GM23338 (cell line): ENCODE data around the gene UBAC1. TPM values are rescaled to one million over a fixed set of nuclear protein-coding genes. Genes with fewer than 3 reads are reported as not detected.
A peak's percentile ranks its signal among the peaks of the same experiment; 100 is the strongest.

Source experiments
- ATAC-seq: fragments of 200-7000 bp; cut with Tn5 transposase; 3 replicates; pipeline ENCODE4 v1.9.1; 2020
- DNase-seq: peaks from one replicate; pipeline ENCODE4 v3.0.0-alpha.2; 2015; ENCODE audit warnings: low spot score
- H2AFZ ChIP-seq: fragments of 200-600 bp; sonication (generic); 2 replicates; pipeline ENCODE4 v1.8.0; 2016; ENCODE audit warnings: antibody characterized with exemption, mild to moderate bottlenecking, moderate library complexity
- H3F3A ChIP-seq: fragments of 200-600 bp; sonication (generic); replicated peaks from 2 replicates; pipeline ENCODE4 v1.8.0; 2017; ENCODE audit warnings: antibody characterized with exemption, mixed run types, low read depth
- H3K27ac ChIP-seq: fragments of 200-600 bp; sonication (generic); 2 replicates; pipeline ENCODE4 v1.6.1; 2016; ENCODE audit warnings: low read depth
- H3K27me3 ChIP-seq: fragments of 200-600 bp; sonication (generic); 2 replicates; pipeline ENCODE4 v1.8.0; 2016; ENCODE audit warnings: mild to moderate bottlenecking, mixed run types, moderate library complexity; ENCODE audit not compliant: insufficient read depth
- H3K36me3 ChIP-seq: fragments of 200-600 bp; sonication (generic); 2 replicates; pipeline ENCODE4 v1.8.0; 2016; ENCODE audit warnings: mild to moderate bottlenecking; ENCODE audit not compliant: insufficient read depth
- H3K4me1 ChIP-seq: fragments of 200-600 bp; sonication (generic); 2 replicates; pipeline ENCODE4 v1.8.0; 2016; ENCODE audit warnings: mild to moderate bottlenecking, moderate library complexity; ENCODE audit not compliant: insufficient read depth
- H3K4me2 ChIP-seq: fragments of 200-600 bp; sonication (generic); 2 replicates; pipeline ENCODE4 v1.7.1; 2017; ENCODE audit warnings: mixed run types
- H3K4me3 ChIP-seq: fragments of 200-600 bp; sonication (generic); 2 replicates; pipeline ENCODE4 v1.6.1; 2016; ENCODE audit warnings: mixed run types
- H3K79me2 ChIP-seq: fragments of 200-600 bp; sonication (generic); replicated peaks from 2 replicates; pipeline ENCODE4 v1.8.0; 2017; ENCODE audit warnings: mild to moderate bottlenecking; ENCODE audit not compliant: insufficient read depth
- H3K9me2 ChIP-seq: fragments of 200-600 bp; sonication (generic); 2 replicates; pipeline ENCODE4 v1.8.0; 2017; ENCODE audit not compliant: insufficient read depth
- H4K20me1 ChIP-seq: fragments of 200-600 bp; sonication (generic); replicated peaks from 2 replicates; pipeline ENCODE4 v1.8.0; 2017; ENCODE audit warnings: mild to moderate bottlenecking; ENCODE audit not compliant: insufficient read depth
- H3K27ac Mint-ChIP-seq: 2 replicates; pipeline ENCODE4 v1.8.0; 2020; ENCODE audit warnings: inconsistent platforms, mild to moderate bottlenecking, moderate library complexity, mixed read lengths
- H3K27me3 Mint-ChIP-seq: 3 replicates; pipeline ENCODE4 v1.8.0; 2022; ENCODE audit warnings: low read depth, mild to moderate bottlenecking, moderate library complexity, mixed read lengths, inconsistent platforms; ENCODE audit not compliant: insufficient read depth, poor library complexity
- H3K36me3 Mint-ChIP-seq: 3 replicates; pipeline ENCODE4 v1.8.0; 2021; ENCODE audit warnings: low read depth, mild to moderate bottlenecking, inconsistent platforms, moderate library complexity, mixed read lengths
- H3K4me1 Mint-ChIP-seq: 3 replicates; pipeline ENCODE4 v1.8.0; 2020; ENCODE audit warnings: mild to moderate bottlenecking, inconsistent platforms, mixed read lengths
- H3K4me3 Mint-ChIP-seq: 3 replicates; pipeline ENCODE4 v1.8.0; 2021; ENCODE audit warnings: moderate library complexity, mild to moderate bottlenecking, inconsistent platforms, mixed read lengths
- H3K9me3 Mint-ChIP-seq: 3 replicates; pipeline ENCODE4 v1.8.0; 2020; ENCODE audit warnings: moderate library complexity, mild to moderate bottlenecking, inconsistent platforms, mixed read lengths
- CREB1 ChIP-seq: fragments of 250-450 bp; sonication (Bioruptor Pico); IDR thresholded peaks from 2 replicates; pipeline ENCODE4 v1.5.0; 2020; ENCODE audit warnings: low read depth, mild to moderate bottlenecking, moderate library complexity
- EZH2phosphoT487 ChIP-seq: fragments of 200-600 bp; sonication (generic); IDR thresholded peaks from one replicate; pipeline ENCODE4 v1.8.1; 2018; ENCODE audit warnings: antibody characterized with exemption; ENCODE audit not compliant: unreplicated experiment
- REST ChIP-seq: IDR thresholded peaks from one replicate; pipeline ENCODE4 v1.6.1; 2018; ENCODE audit warnings: antibody characterized with exemption; ENCODE audit not compliant: unreplicated experiment
- STAT1 ChIP-seq: IDR thresholded peaks from one replicate; pipeline ENCODE4 v1.6.1; 2016; ENCODE audit warnings: antibody characterized with exemption; ENCODE audit not compliant: unreplicated experiment
- ZNF114 ChIP-seq: fragments of 250-450 bp; sonication (Bioruptor Pico); IDR thresholded peaks from 2 replicates; pipeline ENCODE4 v1.5.0; 2020; ENCODE audit warnings: mild to moderate bottlenecking, moderate library complexity
- polyA plus RNA-seq: library from polyadenylated mRNA; unstranded; fragments of >200 nt; fragmentation: Nextera tagmentation; extraction: Ambion mirVana; gene quantifications from 2 replicates; pipeline ENCODE4 v1.2.1, GENCODE V29; 2016
- total RNA-seq: library from RNA; depleted of rRNA; stranded (reverse); fragments of >200 nt; shearing (Covaris generic); gene quantifications from 2 replicates; pipeline ENCODE4 v1.2.3, GENCODE V29; 2014
- TF ChIP-seq, protein P1 (sequence below), 2 experiments: fragments of 200-600 bp in 1 of 2; sonication (generic) in 1 of 2; conservative IDR thresholded peaks; 2 replicates each; pipeline versions ENCODE4 v1.5.1 to v1.6.1; 2016 to 2017; ENCODE audit warnings: antibody characterized with exemption in 2 of 2, low read depth in 2 of 2, mild to moderate bottlenecking in 2 of 2, moderate library complexity in 1 of 2
- TF ChIP-seq, protein P2 (sequence below): IDR thresholded peaks from 2 replicates; pipeline ENCODE4 v1.6.1; 2016; ENCODE audit warnings: antibody characterized with exemption

Gene UBAC1
- total and polyA plus RNA-seq, 2 experiments from 2014 or later = 63.2 to 86.6 TPM

DNA sequence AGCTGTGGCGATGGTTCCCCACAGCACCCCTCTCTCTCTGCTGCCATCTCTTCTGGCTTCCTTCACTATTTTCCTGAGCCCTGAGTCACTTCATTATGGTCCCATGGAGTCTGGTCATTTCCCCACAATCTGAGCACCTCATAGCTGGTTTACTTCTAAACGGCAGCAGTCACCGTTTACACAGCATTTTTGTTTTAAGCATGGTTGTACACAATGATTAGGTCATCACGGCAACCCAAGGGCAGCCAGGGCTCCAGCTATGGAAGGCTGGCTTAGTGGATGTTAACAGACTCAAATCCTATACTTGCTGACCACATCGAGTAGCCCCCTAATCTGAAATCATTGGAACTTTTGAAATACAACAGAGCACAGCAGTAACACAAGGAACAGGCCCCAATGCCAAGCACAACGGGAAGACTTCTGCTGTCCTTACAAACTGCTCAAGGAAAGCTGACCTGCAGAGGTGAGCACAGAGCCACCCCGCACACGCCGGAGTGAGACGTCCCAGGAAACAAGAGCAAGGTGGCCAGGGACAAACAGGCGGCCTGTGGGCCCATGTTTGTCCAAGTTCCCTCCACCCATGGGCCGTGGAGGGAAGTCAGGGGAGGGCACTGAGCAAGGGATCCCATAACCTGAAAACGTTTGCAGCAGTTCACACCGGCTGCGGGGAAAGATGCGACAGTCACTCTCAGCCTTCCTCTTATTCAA is 76.7 kb downstream of the UBAC1 start (continued):
- no peak for TF ChIP-seq REST
- no peak for TF ChIP-seq EZH2phosphoT487
- TF ChIP-seq, protein P1, sequence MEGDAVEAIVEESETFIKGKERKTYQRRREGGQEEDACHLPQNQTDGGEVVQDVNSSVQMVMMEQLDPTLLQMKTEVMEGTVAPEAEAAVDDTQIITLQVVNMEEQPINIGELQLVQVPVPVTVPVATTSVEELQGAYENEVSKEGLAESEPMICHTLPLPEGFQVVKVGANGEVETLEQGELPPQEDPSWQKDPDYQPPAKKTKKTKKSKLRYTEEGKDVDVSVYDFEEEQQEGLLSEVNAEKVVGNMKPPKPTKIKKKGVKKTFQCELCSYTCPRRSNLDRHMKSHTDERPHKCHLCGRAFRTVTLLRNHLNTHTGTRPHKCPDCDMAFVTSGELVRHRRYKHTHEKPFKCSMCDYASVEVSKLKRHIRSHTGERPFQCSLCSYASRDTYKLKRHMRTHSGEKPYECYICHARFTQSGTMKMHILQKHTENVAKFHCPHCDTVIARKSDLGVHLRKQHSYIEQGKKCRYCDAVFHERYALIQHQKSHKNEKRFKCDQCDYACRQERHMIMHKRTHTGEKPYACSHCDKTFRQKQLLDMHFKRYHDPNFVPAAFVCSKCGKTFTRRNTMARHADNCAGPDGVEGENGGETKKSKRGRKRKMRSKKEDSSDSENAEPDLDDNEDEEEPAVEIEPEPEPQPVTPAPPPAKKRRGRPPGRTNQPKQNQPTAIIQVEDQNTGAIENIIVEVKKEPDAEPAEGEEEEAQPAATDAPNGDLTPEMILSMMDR (conservative IDR thresholded peaks at IDR 0.05; ENCODE audit: low read depth in 2 of 2) = no peak
- no peak for TF ChIP-seq CREB1 (CRISPR knock-in tag)

- Mint-ChIP-seq H3K36me3 (peaks cover 8% of the 10 kb centered on the region; the same call in 2 of the 3 replicates), H3K27ac (0 out of 2 replicates have a peak overlapping the region, but pooled peaks have one; percentile 5)
- H3K4me2 ChIP-seq = no peak overlapping the region
- TF ChIP-seq EZH2phosphoT487 = no peak
- no peak for TF ChIP-seq ZNF114
- TF ChIP-seq STAT1 = no peak
- TF ChIP-seq, protein P2, sequence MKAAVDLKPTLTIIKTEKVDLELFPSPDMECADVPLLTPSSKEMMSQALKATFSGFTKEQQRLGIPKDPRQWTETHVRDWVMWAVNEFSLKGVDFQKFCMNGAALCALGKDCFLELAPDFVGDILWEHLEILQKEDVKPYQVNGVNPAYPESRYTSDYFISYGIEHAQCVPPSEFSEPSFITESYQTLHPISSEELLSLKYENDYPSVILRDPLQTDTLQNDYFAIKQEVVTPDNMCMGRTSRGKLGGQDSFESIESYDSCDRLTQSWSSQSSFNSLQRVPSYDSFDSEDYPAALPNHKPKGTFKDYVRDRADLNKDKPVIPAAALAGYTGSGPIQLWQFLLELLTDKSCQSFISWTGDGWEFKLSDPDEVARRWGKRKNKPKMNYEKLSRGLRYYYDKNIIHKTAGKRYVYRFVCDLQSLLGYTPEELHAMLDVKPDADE = no peak
- TF ChIP-seq, protein P1 (conservative IDR thresholded peaks at IDR 0.05; ENCODE audit: low read depth in 2 of 2) = no peak
These were observed 77.6 kb downstream of the UBAC1 start for GRCh38 chr9:135883410-135884089.

More at GRCh38 chr9:135883410-135884089, 77.6 kb downstream of the UBAC1 start:
- peaks cover 81% of the 10 kb centered on the region for H4K20me1 ChIP-seq
- H3K36me3 ChIP-seq = no peaks in the 10 kb centered on the region; the same call in 1 of the 2 replicates
- no peak overlapping the region for H3K27ac ChIP-seq
- H3K79me2 ChIP-seq = peaks cover 100% of the 10 kb centered on the region
- H2AFZ ChIP-seq = no peak overlapping the region
- H3K9me3 Mint-ChIP-seq = no peaks in the 10 kb centered on the region
- H3K4me1 Mint-ChIP-seq = peaks cover 67% of the 10 kb centered on the region
- no peak overlapping the region for H3K4me3 Mint-ChIP-seq
- peaks cover 34% of the 10 kb centered on the region for H3K4me1 ChIP-seq
- no peak overlapping the region for H3K4me3 ChIP-seq
- no peaks in the 10 kb centered on the region for H3K9me2 ChIP-seq
- ATAC-seq (no peak), DNase-seq (no peak)
- peaks cover 20% of the 10 kb centered on the region for H3K27me3 Mint-ChIP-seq
- H3K27me3 ChIP-seq = no peaks in the 10 kb centered on the region
- H3F3A ChIP-seq = peaks cover 6% of the 10 kb centered on the region; the same call in 1 of the 2 replicates
